HCT116 (cell line): Measurements from ENCODE around the gene PRCD. TPM values are rescaled to one million over a fixed set of nuclear protein-coding genes. Genes with fewer than 3 reads are reported as not detected.
A peak's percentile ranks its signal among the peaks of the same experiment; 100 is the strongest.

Experiments used
- ATAC-seq: fragments of 200-7000 bp; cut with Tn5 transposase; 2 replicates; pipeline ENCODE4 v1.9.1; 2020; ENCODE audit warnings: mild to moderate bottlenecking, moderate library complexity
- BruUV-seq: library from RNA; stranded (reverse); fragments of 400-500 nt; replicated peaks from 2 replicates; lab custom pipeline; 2021; lab: Mats Ljungman, UMichigan
- CTCF ChIA-PET: fragments of 300-600 bp; sonication (Branson Sonifier 250); formaldehyde crosslinking; loops from one replicate; lab custom pipeline; 2021; ENCODE audit warnings: antibody characterized with exemption; lab: Charles Lee
- POLR2A ChIA-PET: fragments of 300-600, 350-600 bp; sonication (Branson Sonifier 250); formaldehyde crosslinking; loops from one replicate; lab custom pipeline; 2021; ENCODE audit warnings: antibody characterized with exemption; lab: Charles Lee
- RAD21 ChIA-PET, 2 experiments: fragments of 300-600 bp; sonication (Branson Sonifier 250); formaldehyde crosslinking; loops; one replicate each; lab custom pipeline; 2023; ENCODE audit warnings: low total read pairs in 2 of 2; ENCODE audit not compliant: uncharacterized antibody in 2 of 2, unreplicated experiment in 2 of 2, low non-redundant PET in 1 of 2; lab: Charles Lee
- DNase-seq: peaks from one replicate; pipeline ENCODE4 v3.0.0-alpha.2; 2010; ENCODE audit warnings: low read depth, low spot score
- H2AFZ ChIP-seq: fragments of 200-600 bp; shearing (Covaris generic), sonication (generic); 2 replicates; pipeline ENCODE4 v1.6.1; 2017; ENCODE audit warnings: low read depth, mixed run types, mixed read lengths, antibody characterized with exemption, low read length; ENCODE audit not compliant: poor library complexity, severe bottlenecking
- H3K27ac ChIP-seq: 2 replicates; pipeline ENCODE4 v1.5.1; 2012; ENCODE audit warnings: low read depth, low read length
- H3K27me3 ChIP-seq: fragments of 200-600 bp; sonication (generic); 2 replicates; pipeline ENCODE4 v1.6.1; 2016; ENCODE audit warnings: mixed run types, low read length, mixed read lengths; ENCODE audit not compliant: insufficient read depth
- H3K36me3 ChIP-seq, 2 experiments: fragments of 200-500 bp in 1 of 2; fragments of 200-600 bp in 1 of 2; sonication (Bioruptor generic) in 1 of 2; sonication (generic) in 1 of 2; 2 replicates each; pipeline versions ENCODE4 v1.5.1 to v1.6.1; 2014 to 2016; ENCODE audit warnings: low read length in 2 of 2, inconsistent platforms in 1 of 2, mixed read lengths in 1 of 2, mixed run types in 1 of 2; ENCODE audit not compliant: insufficient read depth in 2 of 2, control insufficient read depth in 1 of 2
- H3K4me1 ChIP-seq, 2 experiments: fragments of 200-600 bp in 1 of 2; sonication (generic) in 1 of 2; 2 replicates each; pipeline versions ENCODE4 v1.5.1 to v1.6.1; 2012 to 2017; ENCODE audit warnings: low read length in 2 of 2, inconsistent platforms in 1 of 2, mild to moderate bottlenecking in 1 of 2, mixed read lengths in 1 of 2, mixed run types in 1 of 2, moderate library complexity in 1 of 2; ENCODE audit not compliant: insufficient read depth in 2 of 2, control insufficient read depth in 1 of 2
- H3K4me2 ChIP-seq: fragments of 200-600 bp; sonication (generic); 2 replicates; pipeline ENCODE4 v1.6.1; 2017; ENCODE audit warnings: mixed run types, low read length, mixed read lengths
- H3K4me3 ChIP-seq, 2 experiments: fragments of 200-600 bp in 1 of 2; sonication (generic) in 1 of 2; replicated peaks in 1 of 2; 2 replicates each; pipeline ENCODE4 v1.5.1; 2011 to 2016; ENCODE audit warnings: low read length in 2 of 2, control low read depth in 1 of 2, low read depth in 1 of 2, mild to moderate bottlenecking in 1 of 2, mixed read lengths in 1 of 2, mixed run types in 1 of 2
- H3K79me2 ChIP-seq: fragments of 200-600 bp; sonication (generic); 2 replicates; pipeline ENCODE4 v1.6.1; 2017; ENCODE audit warnings: mild to moderate bottlenecking, mixed run types, low read length, moderate library complexity, mixed read lengths; ENCODE audit not compliant: insufficient read depth
- H3K9ac ChIP-seq: fragments of 200-600 bp; sonication (generic); 2 replicates; pipeline ENCODE4 v1.6.1; 2016; ENCODE audit warnings: low read length, mixed read lengths
- H3K9me2 ChIP-seq: fragments of 200-600 bp; sonication (generic), shearing (Covaris generic); 2 replicates; pipeline ENCODE4 v1.6.1; 2017; ENCODE audit warnings: mixed run types, mild to moderate bottlenecking, moderate library complexity; ENCODE audit not compliant: insufficient read depth
- H3K9me3 ChIP-seq, 2 experiments: fragments of 200-500 bp in 1 of 2; fragments of 200-600 bp in 1 of 2; sonication (Bioruptor generic) in 1 of 2; sonication (generic) in 1 of 2; 2 replicates each; pipeline ENCODE4 v1.6.1; 2014 to 2017; ENCODE audit warnings: low read length in 2 of 2, mixed read lengths in 2 of 2, inconsistent platforms in 1 of 2, low read depth in 1 of 2, mild to moderate bottlenecking in 1 of 2, mixed run types in 1 of 2, moderate library complexity in 1 of 2; ENCODE audit not compliant: control insufficient read depth in 1 of 2, insufficient read depth in 1 of 2
- H4K20me1 ChIP-seq: fragments of 200-600 bp; sonication (generic), shearing (Covaris generic); 2 replicates; pipeline ENCODE4 v1.6.1; 2017; ENCODE audit warnings: mixed run types, mild to moderate bottlenecking, moderate library complexity; ENCODE audit not compliant: insufficient read depth
- CBX3 ChIP-seq: IDR thresholded peaks from 2 replicates; pipeline ENCODE4 v1.6.1; 2012; ENCODE audit warnings: low read depth
- CEBPB ChIP-seq: IDR thresholded peaks from 2 replicates; pipeline ENCODE4 v1.6.1; 2012; ENCODE audit warnings: low read depth
- ELF1 ChIP-seq: IDR thresholded peaks from 2 replicates; pipeline ENCODE4 v1.6.1; 2012; ENCODE audit warnings: low read depth, borderline replicate concordance
- EZH2 ChIP-seq: fragments of 200-600 bp; sonication (generic); IDR thresholded peaks from 2 replicates; pipeline ENCODE4 v1.6.1; 2017; ENCODE audit warnings: antibody characterized with exemption, mixed run types
- JUND ChIP-seq: IDR thresholded peaks from 2 replicates; pipeline ENCODE4 v1.6.1; 2012
- MAX ChIP-seq: IDR thresholded peaks from 2 replicates; pipeline ENCODE4 v1.6.1; 2012
- POLR2A ChIP-seq: IDR thresholded peaks from 2 replicates; pipeline ENCODE4 v1.7.0; 2011; ENCODE audit warnings: borderline replicate concordance; ENCODE audit not compliant: insufficient read depth, insufficient read length; ENCODE audit errors: extremely low read depth
- REST ChIP-seq: IDR thresholded peaks from 2 replicates; pipeline ENCODE4 v1.6.1; 2012; ENCODE audit warnings: low read depth
- SIN3A ChIP-seq: IDR thresholded peaks from 2 replicates; pipeline ENCODE4 v1.6.1; 2012; ENCODE audit warnings: low read depth
- SP1 ChIP-seq: IDR thresholded peaks from 2 replicates; pipeline ENCODE4 v1.6.1; 2012; ENCODE audit warnings: low read depth
- SRF ChIP-seq: IDR thresholded peaks from 2 replicates; pipeline ENCODE4 v1.6.1; 2012; ENCODE audit warnings: low read depth
- TCF7L2 ChIP-seq: IDR thresholded peaks from 2 replicates; pipeline ENCODE4 v1.7.0; 2011; ENCODE audit warnings: borderline replicate concordance, inconsistent platforms; ENCODE audit not compliant: insufficient read depth, insufficient read length; ENCODE audit errors: extremely low read depth
- ZBTB33 ChIP-seq: IDR thresholded peaks from 2 replicates; pipeline ENCODE4 v1.6.1; 2011; ENCODE audit warnings: mild to moderate bottlenecking, low read length, moderate library complexity; ENCODE audit not compliant: insufficient replicate concordance; ENCODE audit errors: extremely low read depth
- intact Hi-C: fragments of 100-400 bp; cut with micrococcal nuclease; formaldehyde crosslinking; loops from 2 replicates; pipeline ENCODE4 v1.10.0; 2022
- total RNA-seq: library from RNA; stranded (reverse); gene quantifications from one replicate; pipeline ENCODE4 v1.2.1, GENCODE V29; 2021; ENCODE audit not compliant: unreplicated experiment
- TF ChIP-seq, protein P1 (sequence below): IDR thresholded peaks from 2 replicates; pipeline ENCODE4 v1.6.1; 2012

The PRCD gene
- total RNA-seq, 1 experiment from 2014 or later = not detected

GRCh38 chr17:76501827-76502307 is 38.0 kb upstream of the PRCD start:
- H3K4me1 ChIP-seq = peaks cover 32 to 49% of the 10 kb centered on the region in 2 experiments
- no TSS peak for BruUV-seq
- no peaks in the 10 kb centered on the region for H3K9me3 ChIP-seq
- intact Hi-C loops = loop anchor here (1.0 to 5.0 kb wide), 2 partner anchors 36 to 200 kb away; no protein-coding TSS in a partner anchor
- H4K20me1 ChIP-seq = peaks cover 5% of the 10 kb centered on the region; the same call in 1 of the 2 replicates
- peak overlapping the region; percentile 31 to 92; a peak in 3 of 4 replicates for H3K4me3 ChIP-seq
- no peak for DNase-seq
- H3K36me3 ChIP-seq = no peaks in the 10 kb centered on the region; a peak in 1 of 4 replicates
- H2AFZ ChIP-seq = no peak overlapping the region
- ChIA-PET POLR2A (interaction anchor here (0.9 to 2.3 kb wide), 4 partner anchors 13 to 170 kb away, joined by 3 to 7 read pairs (median 4); partner anchors contain the start of genes AANAT and PRPSAP1), CTCF (interaction anchor here (0.9 to 9.5 kb wide), 3 partner anchors 35 to 104 kb away, joined by 5 to 100 read pairs (median 7); partner anchors contain the start of gene AANAT)
- peak overlapping the region; percentile 96 for H3K27ac ChIP-seq
- peak overlapping the region; percentile 82 for H3K9ac ChIP-seq
- TF ChIP-seq ELF1 (no peak), SRF (no peak), JUND (no peak), CBX3 (no peak), EZH2 (no peak), ZBTB33 (no peak), REST (no peak), SIN3A (no peak), TCF7L2 (no peak), CEBPB (no peak), MAX (no peak), SP1 (no peak), POLR2A (no peak)
- TF ChIP-seq, protein P1, sequence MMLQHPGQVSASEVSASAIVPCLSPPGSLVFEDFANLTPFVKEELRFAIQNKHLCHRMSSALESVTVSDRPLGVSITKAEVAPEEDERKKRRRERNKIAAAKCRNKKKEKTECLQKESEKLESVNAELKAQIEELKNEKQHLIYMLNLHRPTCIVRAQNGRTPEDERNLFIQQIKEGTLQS = no peak
- TF ChIP-seq, all 23 proteins: peak for 0
- Histone ChIP-seq H3K9me2 (no peaks in the 10 kb centered on the region), H3K4me2 (peak overlapping the region; percentile 97), H3K27me3 (no peaks in the 10 kb centered on the region), H3K79me2 (peaks cover 42% of the 10 kb centered on the region)
- ATAC-seq = no peak
- RAD21 ChIA-PET = interaction anchor here in 1 of 2 experiments (0.9 kb wide), 1 partner anchor 43 kb away, joined by 5 read pairs; no protein-coding TSS in a partner anchor
